B cell (primary cell): Measurements from ENCODE around the gene ATXN1. TPM values are rescaled to one million over a fixed set of nuclear protein-coding genes. Genes with fewer than 3 reads are reported as not detected.
"Not testable (repeated sequence)": the region's sequence is repeated elsewhere in the genome, so short reads cannot be mapped to it uniquely, and the experiment has no call there.

Source experiments
- ATAC-seq: fragments of 200-7000 bp; cut with Tn5 transposase; one replicate; pipeline ENCODE4 v1.10.0; 2021; ENCODE audit warnings: low read depth, mild to moderate bottlenecking, moderate number of reproducible peaks, moderate library complexity
- CTCF ChIA-PET: fragments of 350-600 bp; sonication (Branson Sonifier 250); formaldehyde crosslinking; loops from one replicate; lab custom pipeline; 2021; ENCODE audit warnings: antibody characterized with exemption, inconsistent platforms; lab: Charles Lee
- POLR2A ChIA-PET: fragments of 350-600 bp; sonication (Branson Sonifier 250); formaldehyde crosslinking; loops from one replicate; lab custom pipeline; 2021; ENCODE audit warnings: antibody characterized with exemption; lab: Charles Lee
- DNase-seq: peaks from one replicate; pipeline ENCODE4 v3.0.0; 2013
- H2AFZ ChIP-seq: 2 replicates; pipeline ENCODE4 v1.6.1; 2012; ENCODE audit warnings: mild to moderate bottlenecking, low read depth, low read length; ENCODE audit not compliant: insufficient read depth, poor library complexity, severe bottlenecking
- H3K27ac ChIP-seq, 2 donors: 1 replicate in 1 of 2; 2 replicates in 1 of 2; pipeline ENCODE4 v1.5.1; 2012 to 2013; ENCODE audit warnings: low read length in 2 of 2, mild to moderate bottlenecking in 2 of 2, moderate library complexity in 1 of 2
- H3K27me3 ChIP-seq, 4 experiments: fragments of 200-600 bp in 1 of 4; sonication (generic) in 1 of 4; replicated peaks in 1 of 4; 1 replicate in 2 of 4; 2 replicates in 2 of 4; pipeline versions ENCODE4 v1.6.1 to v1.7.0; 2013 to 2016; ENCODE audit warnings: low read length in 3 of 4, mild to moderate bottlenecking in 2 of 4, mixed read lengths in 1 of 4, moderate library complexity in 1 of 4; ENCODE audit not compliant: insufficient read depth in 4 of 4, control insufficient read depth in 3 of 4; ENCODE audit errors: control extremely low read depth in 1 of 4
- H3K36me3 ChIP-seq, 2 experiments: replicated peaks in 1 of 2; 1 replicate in 1 of 2; 2 replicates in 1 of 2; pipeline versions ENCODE4 v1.6.1 to v1.7.1; 2013; ENCODE audit warnings: low read length in 1 of 2; ENCODE audit not compliant: insufficient read depth in 2 of 2, control insufficient read depth in 1 of 2; ENCODE audit errors: control extremely low read depth in 1 of 2, extremely low read depth in 1 of 2
- H3K4me1 ChIP-seq, 2 donors: fragments of 200-600 bp in 1 of 2; sonication (generic) in 1 of 2; 1 replicate in 1 of 2; 2 replicates in 1 of 2; pipeline versions ENCODE4 v1.5.1 to v1.6.1; 2013 to 2017; ENCODE audit warnings: low read length in 2 of 2; ENCODE audit not compliant: control insufficient read depth in 2 of 2, insufficient read depth in 2 of 2
- H3K4me2 ChIP-seq: replicated peaks from 2 replicates; pipeline ENCODE3; 2012; ENCODE audit warnings: mild to moderate bottlenecking, low read depth, low read length; ENCODE audit not compliant: poor library complexity, severe bottlenecking
- H3K4me3 ChIP-seq, 5 experiments: fragments of 200-600 bp in 1 of 5; sonication (generic) in 1 of 5; 1 replicate in 3 of 5; 2 replicates in 2 of 5; pipeline versions ENCODE4 v1.5.1 to v1.7.0; 2011 to 2016; ENCODE audit warnings: low read length in 4 of 5, mild to moderate bottlenecking in 4 of 5, low read depth in 2 of 5, control low read depth in 1 of 5, moderate library complexity in 1 of 5; ENCODE audit not compliant: insufficient read depth in 1 of 5; ENCODE audit errors: control extremely low read depth in 1 of 5, extremely low read depth in 1 of 5
- H3K79me2 ChIP-seq: fragments of 200-600 bp; sonication (generic); one replicate; pipeline ENCODE4 v1.6.0; 2016; ENCODE audit warnings: low read length; ENCODE audit not compliant: control insufficient read depth, insufficient read depth
- H3K9ac ChIP-seq: fragments of 200-600 bp; sonication (generic); 2 replicates; pipeline ENCODE4 v1.6.1; 2017; ENCODE audit warnings: mild to moderate bottlenecking, low read length, moderate library complexity
- H3K9me3 ChIP-seq, 3 donors: one replicate each; pipeline versions ENCODE4 v1.6.1 to v1.7.1; 2013; ENCODE audit warnings: low read length in 2 of 3; ENCODE audit not compliant: control insufficient read depth in 2 of 3, insufficient read depth in 1 of 3; ENCODE audit errors: control extremely low read depth in 1 of 3
- H4K20me1 ChIP-seq: 2 replicates; pipeline ENCODE4 v1.6.0; 2012; ENCODE audit warnings: mild to moderate bottlenecking, low read length; ENCODE audit not compliant: insufficient read depth, control insufficient read depth, poor library complexity, severe bottlenecking
- H3K27ac Mint-ChIP-seq: one replicate; pipeline ENCODE4 v1.8.0; 2021; ENCODE audit warnings: mixed read lengths
- H3K27me3 Mint-ChIP-seq: one replicate; pipeline ENCODE4 v1.8.0; 2021; ENCODE audit warnings: mixed read lengths
- H3K4me1 Mint-ChIP-seq: one replicate; pipeline ENCODE4 v1.8.0; 2021; ENCODE audit warnings: mixed read lengths
- H3K4me3 Mint-ChIP-seq: one replicate; pipeline ENCODE4 v1.8.0; 2021; ENCODE audit warnings: mixed read lengths
- H3K9me3 Mint-ChIP-seq: one replicate; pipeline ENCODE4 v1.8.0; 2022; ENCODE audit warnings: mixed read lengths; ENCODE audit not compliant: insufficient read depth
- CTCF ChIP-seq: fragments of 200-600 bp; IDR thresholded peaks from one replicate; pipeline ENCODE4 v1.8.0; 2022; ENCODE audit warnings: antibody characterized with exemption, mild to moderate bottlenecking
- EZH2 ChIP-seq: IDR thresholded peaks from 2 replicates; pipeline ENCODE4 v1.6.1; 2012; ENCODE audit warnings: borderline replicate concordance, low read depth, mild to moderate bottlenecking, moderate library complexity, low read length; ENCODE audit not compliant: insufficient read depth, poor library complexity, severe bottlenecking
- WGBS: methylation state at CpG from one replicate; pipeline ENCODE4 v1.1.5; 2013; ENCODE audit warnings: missing lambda C conversion rate; ENCODE audit not compliant: insufficient coverage; 5-methylcytosine and 5-hydroxymethylcytosine counted together
- intact Hi-C: fragments of 100-400 bp; cut with micrococcal nuclease; formaldehyde crosslinking; loops from one replicate; pipeline ENCODE4 v1.10.0; 2022
- polyA plus RNA-seq: library from polyadenylated mRNA; depleted of rRNA; stranded (reverse); fragments of >200 nt; gene quantifications from 2 replicates; pipeline ENCODE4 v1.2.3, GENCODE V29; 2012
- total RNA-seq, 2 donors: library from RNA; stranded (reverse); fragments of 120-200 nt in 1 of 2; gene quantifications; 1 replicate in 1 of 2; 2 replicates in 1 of 2; pipeline versions ENCODE4 v1.2.3 to v1.2.4, GENCODE V29; 2013 to 2022

Gene ATXN1
- total and polyA plus RNA-seq, 2 donors (not counting 1 experiment from before 2014, with no cell fraction given): 5.7 to 63.8 TPM

- TF ChIP-seq EZH2: no peak
- TF ChIP-seq CTCF: no peak
- Histone ChIP-seq H3K9me3 (no peaks in the 10 kb centered on the region), H3K4me2 (no peak overlapping the region), H3K4me3 (no peak overlapping the region), H3K36me3 (no peaks in the 10 kb centered on the region), H3K27ac (no peak overlapping the region), H3K27me3 (no peaks in the 10 kb centered on the region), H4K20me1 (no peaks in the 10 kb centered on the region), H3K4me1 (no peaks in the 10 kb centered on the region), H3K9ac (no peak overlapping the region), H2AFZ (no peak overlapping the region), H3K79me2 (no peaks in the 10 kb centered on the region)
- ChIA-PET CTCF (no interaction called here), POLR2A (no interaction called here)
- intact Hi-C loops: no loop called here
- no peak for DNase-seq
- Mint-ChIP-seq H3K27ac (no peak overlapping the region), H3K27me3 (no peaks in the 10 kb centered on the region), H3K9me3 (no peaks in the 10 kb centered on the region), H3K4me3 (no peak overlapping the region), H3K4me1 (no peaks in the 10 kb centered on the region)
- no peak for ATAC-seq
- 98% methylated on average over 5 of the region's 6 CpGs for WGBS
Measured at GRCh38 chr6:16461491-16461890, 299.8 kb downstream of the ATXN1 start.

- POLR2A ChIA-PET, CTCF ChIA-PET, H3K9me3 ChIP-seq, H3K27me3 ChIP-seq, H3K4me1 Mint-ChIP-seq, H3K27ac Mint-ChIP-seq, H3K9ac ChIP-seq, H3K4me3 Mint-ChIP-seq, ATAC-seq, DNase-seq, H3K27me3 Mint-ChIP-seq, H3K27ac ChIP-seq, H3K9me3 Mint-ChIP-seq, H3K79me2 ChIP-seq, H4K20me1 ChIP-seq, intact Hi-C loops, H3K36me3 ChIP-seq, H3K4me2 ChIP-seq, H2AFZ ChIP-seq, H3K4me3 ChIP-seq, H3K4me1 ChIP-seq: not testable (repeated sequence)
- 100% methylated on average over 3 of the region's 5 CpGs for WGBS
Measured at GRCh38 chr6:16459472-16459871, 301.8 kb downstream of the ATXN1 start.
